ENCODE measurements around the gene PANX1.

GRCh38 chr11:94111660-94112059, 17.0 kb upstream of the PANX1 start:
- TF ChIP-seq, protein P1, sequence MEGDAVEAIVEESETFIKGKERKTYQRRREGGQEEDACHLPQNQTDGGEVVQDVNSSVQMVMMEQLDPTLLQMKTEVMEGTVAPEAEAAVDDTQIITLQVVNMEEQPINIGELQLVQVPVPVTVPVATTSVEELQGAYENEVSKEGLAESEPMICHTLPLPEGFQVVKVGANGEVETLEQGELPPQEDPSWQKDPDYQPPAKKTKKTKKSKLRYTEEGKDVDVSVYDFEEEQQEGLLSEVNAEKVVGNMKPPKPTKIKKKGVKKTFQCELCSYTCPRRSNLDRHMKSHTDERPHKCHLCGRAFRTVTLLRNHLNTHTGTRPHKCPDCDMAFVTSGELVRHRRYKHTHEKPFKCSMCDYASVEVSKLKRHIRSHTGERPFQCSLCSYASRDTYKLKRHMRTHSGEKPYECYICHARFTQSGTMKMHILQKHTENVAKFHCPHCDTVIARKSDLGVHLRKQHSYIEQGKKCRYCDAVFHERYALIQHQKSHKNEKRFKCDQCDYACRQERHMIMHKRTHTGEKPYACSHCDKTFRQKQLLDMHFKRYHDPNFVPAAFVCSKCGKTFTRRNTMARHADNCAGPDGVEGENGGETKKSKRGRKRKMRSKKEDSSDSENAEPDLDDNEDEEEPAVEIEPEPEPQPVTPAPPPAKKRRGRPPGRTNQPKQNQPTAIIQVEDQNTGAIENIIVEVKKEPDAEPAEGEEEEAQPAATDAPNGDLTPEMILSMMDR (conservative IDR thresholded peaks at IDR 0.05 in 1 of 2, IDR thresholded peaks at IDR 0.05 in 1 of 2; ENCODE audit: low read depth in 1 of 2, low read length in 2 of 2), result no peak
- no peak for TF ChIP-seq EZH2 (IDR thresholded peaks at IDR 0.05; ENCODE audit: low read length, missing control alignments)
